ENCODE measurements around the gene CCDC40.

Gene CCDC40

GRCh38 chr17:79990051-79990592 is 46.3 kb upstream of the CCDC40 start:
- CTCF ChIA-PET = interaction anchor here (0.6 to 2.1 kb wide), 18 partner anchors 9 to 282 kb away, joined by 3 to 11 read pairs (median 4); no protein-coding TSS in a partner anchor
- no peak for DNase-seq (ENCODE audit: low read depth, low spot score)
- TF ChIP-seq, protein P1, sequence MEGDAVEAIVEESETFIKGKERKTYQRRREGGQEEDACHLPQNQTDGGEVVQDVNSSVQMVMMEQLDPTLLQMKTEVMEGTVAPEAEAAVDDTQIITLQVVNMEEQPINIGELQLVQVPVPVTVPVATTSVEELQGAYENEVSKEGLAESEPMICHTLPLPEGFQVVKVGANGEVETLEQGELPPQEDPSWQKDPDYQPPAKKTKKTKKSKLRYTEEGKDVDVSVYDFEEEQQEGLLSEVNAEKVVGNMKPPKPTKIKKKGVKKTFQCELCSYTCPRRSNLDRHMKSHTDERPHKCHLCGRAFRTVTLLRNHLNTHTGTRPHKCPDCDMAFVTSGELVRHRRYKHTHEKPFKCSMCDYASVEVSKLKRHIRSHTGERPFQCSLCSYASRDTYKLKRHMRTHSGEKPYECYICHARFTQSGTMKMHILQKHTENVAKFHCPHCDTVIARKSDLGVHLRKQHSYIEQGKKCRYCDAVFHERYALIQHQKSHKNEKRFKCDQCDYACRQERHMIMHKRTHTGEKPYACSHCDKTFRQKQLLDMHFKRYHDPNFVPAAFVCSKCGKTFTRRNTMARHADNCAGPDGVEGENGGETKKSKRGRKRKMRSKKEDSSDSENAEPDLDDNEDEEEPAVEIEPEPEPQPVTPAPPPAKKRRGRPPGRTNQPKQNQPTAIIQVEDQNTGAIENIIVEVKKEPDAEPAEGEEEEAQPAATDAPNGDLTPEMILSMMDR (IDR thresholded peaks at IDR 0.05; ENCODE audit: insufficient read depth, low read length, missing control alignments) = no peak
- POLR2A ChIA-PET = interaction anchor here (0.6 to 0.7 kb wide), 2 partner anchors 155 to 240 kb away, joined by 3 read pairs; no protein-coding TSS in a partner anchor
- no peak overlapping the region for H3K4me3 ChIP-seq (ENCODE audit: low read depth, low read length)

- POLR2A ChIA-PET = no interaction called here
- TF ChIP-seq, protein P1 (IDR thresholded peaks at IDR 0.05; ENCODE audit: insufficient read depth, low read length, missing control alignments) = no peak
- CTCF ChIA-PET = interaction anchor here (0.6 to 2.1 kb wide), 16 partner anchors 9 to 282 kb away, joined by 3 to 11 read pairs (median 4); no protein-coding TSS in a partner anchor
Measured at GRCh38 chr17:79990704-79991103, 45.7 kb upstream of the CCDC40 start.

GRCh38 chr17:79991140-79991923 is 45.1 kb upstream of the CCDC40 start:
- DNase-seq (ENCODE audit: low read depth, low spot score) = no peak
- peak overlapping the region; percentile 42 for H3K4me3 ChIP-seq (ENCODE audit: low read depth, low read length)
- CTCF ChIA-PET = interaction anchor here (0.6 to 4.6 kb wide), 31 partner anchors 9 to 283 kb away, joined by 3 to 128 read pairs (median 5); partner anchors contain the start of gene GAA
- TF ChIP-seq, protein P1 (IDR thresholded peaks at IDR 0.05; ENCODE audit: insufficient read depth, low read length, missing control alignments) = peak; percentile 86
- POLR2A ChIA-PET = no interaction called here

More at GRCh38 chr17:79990704-79991103, 45.7 kb upstream of the CCDC40 start:
- no peak overlapping the region for H3K4me3 ChIP-seq (ENCODE audit: low read depth, low read length)
- DNase-seq (ENCODE audit: low read depth, low spot score) = no peak

DNA sequence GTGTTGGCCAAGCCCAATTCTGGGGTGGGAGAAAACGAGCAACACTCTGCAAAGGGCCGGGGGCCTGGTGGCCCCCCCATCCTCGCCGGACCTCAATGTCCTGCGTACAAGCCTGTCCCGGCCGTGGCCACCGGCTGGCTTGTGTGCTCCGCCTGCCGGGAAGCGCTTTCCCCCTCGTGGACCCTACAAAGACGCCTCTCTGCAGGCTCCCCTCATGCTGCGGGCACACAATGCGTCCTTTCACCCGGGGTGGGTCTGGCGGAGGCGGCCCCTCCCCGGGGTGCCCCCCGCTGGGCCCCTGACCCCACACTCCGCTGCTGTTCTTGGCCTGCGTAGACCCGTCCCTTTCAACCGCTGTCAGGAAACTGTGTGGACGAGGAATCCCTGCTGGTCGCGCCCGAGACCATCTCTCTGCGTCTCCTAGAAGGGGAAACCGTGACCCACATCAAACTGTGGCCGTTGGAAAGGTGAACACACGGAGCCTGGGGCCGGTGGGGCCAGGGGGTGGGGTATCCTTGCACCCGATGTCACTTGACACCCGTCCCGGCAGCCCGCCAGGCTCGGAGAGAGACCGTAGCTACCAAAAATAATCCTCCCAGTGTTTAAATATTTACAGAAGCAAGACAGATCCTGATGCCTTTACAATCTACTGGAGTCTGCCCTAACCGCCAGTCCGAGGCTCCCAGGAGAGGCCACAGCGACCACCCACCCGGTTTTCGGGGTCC is 44.4 kb upstream of the CCDC40 start:
- peak overlapping the region; percentile 42 for H3K4me3 ChIP-seq (ENCODE audit: low read depth, low read length)
- DNase-seq (ENCODE audit: low read depth, low spot score) = no peak
- POLR2A ChIA-PET = interaction anchor here (0.9 kb wide), 1 partner anchor 44 kb away, joined by 3 read pairs; no protein-coding TSS in a partner anchor
- TF ChIP-seq, protein P1 (IDR thresholded peaks at IDR 0.05; ENCODE audit: insufficient read depth, low read length, missing control alignments) = no peak
- CTCF ChIA-PET = interaction anchor here (0.6 to 4.6 kb wide), 23 partner anchors 9 to 253 kb away, joined by 3 to 128 read pairs (median 4); partner anchors contain the start of gene GAA

DNA sequence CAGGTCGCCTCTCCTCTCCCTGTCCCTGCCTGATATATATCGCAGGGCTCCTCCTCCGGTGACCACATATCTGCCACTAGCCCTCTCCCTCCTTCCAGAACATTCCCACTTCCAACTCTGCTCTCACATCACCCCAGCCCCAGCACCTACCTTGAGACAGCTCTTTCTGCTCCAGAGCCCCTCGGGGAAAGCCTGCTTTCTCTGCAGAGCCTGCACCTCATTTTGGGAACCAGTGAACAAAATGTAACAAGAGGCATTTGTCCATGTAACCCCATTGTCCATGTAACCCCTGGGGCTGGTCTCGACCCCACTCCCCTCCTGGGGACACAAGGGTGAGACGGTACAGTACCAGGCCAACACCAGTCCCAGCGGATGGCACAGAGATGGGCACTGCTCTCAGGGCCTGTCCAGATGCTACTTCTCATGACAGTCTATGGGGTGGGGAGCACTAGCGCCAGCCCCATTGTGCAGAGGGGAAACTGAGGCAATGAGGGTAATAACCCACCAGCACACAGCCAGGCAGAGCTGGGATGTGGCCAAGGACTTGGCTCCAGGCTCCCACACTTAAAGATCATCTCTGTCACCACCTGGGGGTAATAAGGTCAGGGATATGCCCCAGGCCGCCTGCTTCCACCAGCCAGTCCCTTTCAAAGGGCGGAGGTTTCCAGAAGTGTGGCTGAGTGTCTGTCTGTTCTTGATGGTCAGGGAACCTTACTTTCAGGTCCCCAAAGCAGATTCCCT is 43.6 kb upstream of the CCDC40 start:
- TF ChIP-seq, protein P1 (IDR thresholded peaks at IDR 0.05; ENCODE audit: insufficient read depth, low read length, missing control alignments) = no peak
- ChIA-PET CTCF (interaction anchor here (0.6 to 4.6 kb wide), 22 partner anchors 8 to 250 kb away, joined by 3 to 128 read pairs (median 4); partner anchors contain the start of gene GAA), POLR2A (interaction anchor here (0.9 to 1.8 kb wide), 2 partner anchors 44 to 154 kb away, joined by 3 to 10 read pairs; partner anchors contain the start of gene CBX4)
- no peak overlapping the region for H3K4me3 ChIP-seq (ENCODE audit: low read depth, low read length)
- DNase-seq (ENCODE audit: low read depth, low spot score) = no peak

Measured in AG04449 (cell line).